ENCODE data around the gene ADGRD1.
"Not testable (repeated sequence)": the region's sequence is repeated elsewhere in the genome, so short reads cannot be mapped to it uniquely, and the experiment has no call there.

Gene ADGRD1

GRCh38 chr12:131063413-131063812 is 109.7 kb downstream of the ADGRD1 start:
- H3K4me3 ChIP-seq (ENCODE audit: low read length), result no peak overlapping the region
- peaks cover 7% of the 10 kb centered on the region for H3K27me3 ChIP-seq (ENCODE audit: insufficient read depth, low read length)
- no peaks in the 10 kb centered on the region for H3K4me1 ChIP-seq (ENCODE audit: insufficient read depth, low read length)
- no peaks in the 10 kb centered on the region for H3K36me3 ChIP-seq (ENCODE audit: insufficient read depth, low read length)
- no peak overlapping the region for H2AFZ ChIP-seq (ENCODE audit: low read depth, low read length)
- no peaks in the 10 kb centered on the region for H3K9me3 ChIP-seq (ENCODE audit: low read length)

DNA sequence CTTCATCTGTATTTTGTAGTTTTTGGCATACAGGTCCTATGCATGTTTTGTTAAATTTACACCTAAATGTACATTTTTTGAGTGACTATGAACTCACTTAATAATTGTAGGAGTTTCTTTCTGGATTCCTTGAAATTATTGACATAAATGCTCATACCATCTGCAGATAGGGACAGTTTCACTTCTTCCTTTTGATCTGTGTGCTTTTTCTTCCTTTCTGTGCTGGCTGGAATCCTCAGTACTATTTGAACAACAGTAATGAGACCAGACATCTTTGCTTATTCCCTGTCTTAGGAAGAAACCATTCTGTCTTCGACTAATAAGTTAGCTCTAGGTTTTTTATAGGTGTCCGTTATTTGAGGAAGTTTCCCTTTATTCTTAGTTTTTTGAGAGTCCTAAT is 110.3 kb downstream of the ADGRD1 start:
- H3K9me3 ChIP-seq (ENCODE audit: low read length), result no peaks in the 10 kb centered on the region
- H2AFZ ChIP-seq (ENCODE audit: low read depth, low read length), result no peak overlapping the region
- no peaks in the 10 kb centered on the region for H3K4me1 ChIP-seq (ENCODE audit: insufficient read depth, low read length)
- no peak overlapping the region for H3K4me3 ChIP-seq (ENCODE audit: low read length)
- no peaks in the 10 kb centered on the region for H3K36me3 ChIP-seq (ENCODE audit: insufficient read depth, low read length)
- peaks cover 7% of the 10 kb centered on the region for H3K27me3 ChIP-seq (ENCODE audit: insufficient read depth, low read length)

DNA sequence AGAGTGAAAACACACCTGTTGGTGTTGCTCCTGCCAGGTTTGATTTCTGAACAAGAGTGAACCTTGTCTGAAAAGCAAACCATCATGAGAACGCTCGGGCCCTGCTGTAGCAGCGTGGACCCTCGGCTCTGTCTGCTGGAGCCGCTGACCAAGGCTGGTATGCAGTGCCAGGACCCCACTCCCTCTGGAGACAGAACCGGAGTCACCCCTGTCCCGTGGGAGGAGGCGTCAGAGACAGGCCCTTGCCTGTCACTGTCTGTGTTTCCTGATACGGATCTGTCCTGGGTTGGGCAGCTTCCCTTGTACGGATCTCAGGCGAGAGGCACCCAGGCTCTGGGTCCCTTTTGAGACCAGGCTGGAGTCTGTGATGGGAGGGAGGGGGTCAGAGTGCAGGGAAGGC is 111.6 kb downstream of the ADGRD1 start:
- Histone ChIP-seq H3K36me3 (ENCODE audit: insufficient read depth, low read length) (no peaks in the 10 kb centered on the region), H3K4me3 (ENCODE audit: low read length) (no peak overlapping the region), H3K9me3 (ENCODE audit: low read length) (no peaks in the 10 kb centered on the region), H2AFZ (ENCODE audit: low read depth, low read length) (no peak overlapping the region), H3K27me3 (ENCODE audit: insufficient read depth, low read length) (peaks cover 7% of the 10 kb centered on the region), H3K4me1 (ENCODE audit: insufficient read depth, low read length) (no peaks in the 10 kb centered on the region)

GRCh38 chr12:131065801-131066200 is 112.1 kb downstream of the ADGRD1 start:
- H3K4me3 ChIP-seq (ENCODE audit: low read length), result no peak overlapping the region
- H3K27me3 ChIP-seq (ENCODE audit: insufficient read depth, low read length), result peaks cover 7% of the 10 kb centered on the region
- no peaks in the 10 kb centered on the region for H3K9me3 ChIP-seq (ENCODE audit: low read length)
- no peak overlapping the region for H2AFZ ChIP-seq (ENCODE audit: low read depth, low read length)
- H3K36me3 ChIP-seq (ENCODE audit: insufficient read depth, low read length), result no peaks in the 10 kb centered on the region
- H3K4me1 ChIP-seq (ENCODE audit: insufficient read depth, low read length), result no peaks in the 10 kb centered on the region

GRCh38 chr12:131066207-131066885 is 112.6 kb downstream of the ADGRD1 start:
- Histone ChIP-seq H2AFZ (ENCODE audit: low read depth, low read length) (no peak overlapping the region), H3K27me3 (ENCODE audit: insufficient read depth, low read length) (peaks cover 7% of the 10 kb centered on the region), H3K9me3 (ENCODE audit: low read length) (peaks cover 2% of the 10 kb centered on the region), H3K4me1 (ENCODE audit: insufficient read depth, low read length) (no peaks in the 10 kb centered on the region), H3K4me3 (ENCODE audit: low read length) (no peak overlapping the region), H3K36me3 (ENCODE audit: insufficient read depth, low read length) (no peaks in the 10 kb centered on the region)

DNA sequence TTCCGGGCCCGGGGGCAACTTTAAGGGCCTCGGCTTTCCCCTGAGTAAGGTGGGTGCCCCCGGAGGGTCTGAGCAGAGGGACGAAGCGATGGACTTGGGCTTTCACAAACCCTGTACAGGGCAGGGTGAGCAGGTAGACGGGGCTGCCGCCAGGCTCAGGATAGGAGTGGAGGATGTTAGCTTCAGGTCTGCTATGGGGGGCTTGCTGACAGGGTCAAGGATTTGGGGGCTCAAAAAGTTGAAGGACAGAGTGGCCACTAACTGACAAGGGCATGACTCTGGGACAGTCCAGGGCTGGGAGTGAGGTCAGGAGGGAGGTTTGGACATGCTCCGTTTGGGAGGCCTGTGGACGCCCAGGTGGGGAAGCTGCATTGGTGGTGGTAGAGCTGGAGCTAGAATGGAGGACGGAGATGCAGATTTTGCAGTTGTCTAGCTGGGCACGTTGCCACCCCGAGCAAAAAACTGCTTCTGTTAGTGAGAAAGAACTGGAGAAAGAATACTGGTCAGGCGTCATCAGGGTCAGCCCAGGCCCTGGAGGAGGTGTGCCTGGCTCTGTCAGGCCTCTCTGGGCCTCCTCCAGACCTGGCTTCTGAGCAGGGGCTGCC is 113.3 kb downstream of the ADGRD1 start:
- no peaks in the 10 kb centered on the region for H3K4me1 ChIP-seq (ENCODE audit: insufficient read depth, low read length)
- no peaks in the 10 kb centered on the region for H3K36me3 ChIP-seq (ENCODE audit: insufficient read depth, low read length)
- peaks cover 7% of the 10 kb centered on the region for H3K27me3 ChIP-seq (ENCODE audit: insufficient read depth, low read length)
- peaks cover 3% of the 10 kb centered on the region for H3K9me3 ChIP-seq (ENCODE audit: low read length)
- H2AFZ ChIP-seq (ENCODE audit: low read depth, low read length), result no peak overlapping the region
- no peak overlapping the region for H3K4me3 ChIP-seq (ENCODE audit: low read length)

DNA sequence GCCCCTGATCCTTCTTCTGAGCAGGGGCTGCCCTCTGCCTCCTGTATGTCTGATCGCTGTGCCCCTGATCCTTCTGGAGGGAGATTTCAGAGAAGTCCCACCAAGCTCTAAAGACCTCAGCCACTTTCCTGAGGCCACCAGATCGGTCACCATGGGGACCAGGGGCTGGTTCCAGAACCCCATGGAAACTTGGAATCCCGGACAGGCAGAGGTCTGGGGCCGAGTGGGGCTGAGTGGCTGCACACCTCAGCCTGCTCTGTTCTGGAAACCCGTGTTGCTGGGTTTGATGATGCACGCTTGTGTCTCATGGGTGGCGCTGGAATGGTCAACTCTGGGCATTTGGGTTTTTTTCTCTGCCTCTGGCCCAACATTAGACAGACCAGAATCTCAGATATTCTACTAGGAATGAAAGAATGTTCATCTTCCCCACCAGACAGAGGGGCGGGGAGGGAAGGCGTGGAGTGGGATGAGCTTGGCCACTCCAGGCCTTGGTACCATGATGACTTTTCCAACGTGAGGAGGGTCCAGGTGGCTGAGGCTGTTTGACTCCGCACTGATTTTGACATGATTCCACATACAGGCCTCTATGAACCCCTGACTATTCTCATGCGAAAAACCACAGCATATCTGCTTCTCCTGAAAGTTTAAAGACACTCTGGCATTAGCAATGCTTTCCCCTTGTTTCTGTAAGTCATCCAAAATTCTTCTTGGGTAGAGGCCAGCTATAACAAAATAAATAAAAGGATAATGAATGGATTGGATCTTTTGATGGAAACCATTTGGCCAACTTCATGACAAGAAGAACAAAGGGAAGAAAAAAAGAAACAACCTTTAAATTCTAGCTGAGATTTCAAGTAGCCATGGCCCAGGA is 114.5 kb downstream of the ADGRD1 start:
- H2AFZ ChIP-seq (ENCODE audit: low read depth, low read length), result no peak overlapping the region
- H3K27me3 ChIP-seq (ENCODE audit: insufficient read depth, low read length), result peaks cover 7% of the 10 kb centered on the region
- no peaks in the 10 kb centered on the region for H3K36me3 ChIP-seq (ENCODE audit: insufficient read depth, low read length)
- H3K4me1 ChIP-seq (ENCODE audit: insufficient read depth, low read length), result no peaks in the 10 kb centered on the region
- peaks cover 3% of the 10 kb centered on the region for H3K9me3 ChIP-seq (ENCODE audit: low read length)
- no peak overlapping the region for H3K4me3 ChIP-seq (ENCODE audit: low read length)

DNA sequence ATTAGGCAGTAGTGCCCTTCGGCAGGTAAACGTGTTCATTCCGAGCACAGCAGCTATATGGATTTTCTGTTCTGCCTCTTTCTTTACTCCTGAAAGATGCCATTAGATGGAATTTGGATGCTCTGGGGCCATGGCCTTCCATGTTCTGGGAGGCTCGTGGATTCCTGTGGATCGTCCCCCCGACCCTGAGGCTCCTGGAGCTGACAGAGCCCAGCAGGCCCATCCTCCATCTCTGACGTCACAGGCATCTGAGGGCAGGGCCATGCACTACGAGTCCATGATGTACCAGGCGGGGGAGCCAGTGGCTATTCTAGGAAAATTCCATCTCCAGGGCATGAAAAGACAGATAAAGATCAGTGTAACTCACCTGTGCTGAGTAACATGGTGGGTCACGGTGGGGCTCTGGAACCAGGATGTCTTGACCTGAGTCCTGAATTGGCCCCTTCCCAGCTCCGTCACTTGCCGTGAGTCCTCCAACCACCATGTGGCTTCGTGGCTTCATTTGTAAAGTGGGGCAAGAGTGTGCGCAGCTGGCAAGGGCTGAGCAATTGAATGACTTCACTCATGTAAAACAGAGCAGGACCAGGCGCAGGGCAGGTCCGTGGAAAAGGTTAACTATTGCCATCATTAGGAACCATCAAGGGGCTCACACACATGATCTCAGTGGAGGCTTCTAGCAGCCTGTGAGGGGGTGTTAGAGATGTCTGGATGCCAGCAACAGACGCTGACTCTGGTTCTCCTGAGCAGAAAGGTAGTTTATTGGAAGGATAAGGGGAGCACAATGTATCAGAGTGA is 115.4 kb downstream of the ADGRD1 start:
- not testable (repeated sequence) for H3K36me3 ChIP-seq (ENCODE audit: insufficient read depth, low read length); H2AFZ ChIP-seq (ENCODE audit: low read depth, low read length); H3K4me3 ChIP-seq (ENCODE audit: low read length); H3K27me3 ChIP-seq (ENCODE audit: insufficient read depth, low read length); H3K4me1 ChIP-seq (ENCODE audit: insufficient read depth, low read length); H3K9me3 ChIP-seq (ENCODE audit: low read length)

DNA sequence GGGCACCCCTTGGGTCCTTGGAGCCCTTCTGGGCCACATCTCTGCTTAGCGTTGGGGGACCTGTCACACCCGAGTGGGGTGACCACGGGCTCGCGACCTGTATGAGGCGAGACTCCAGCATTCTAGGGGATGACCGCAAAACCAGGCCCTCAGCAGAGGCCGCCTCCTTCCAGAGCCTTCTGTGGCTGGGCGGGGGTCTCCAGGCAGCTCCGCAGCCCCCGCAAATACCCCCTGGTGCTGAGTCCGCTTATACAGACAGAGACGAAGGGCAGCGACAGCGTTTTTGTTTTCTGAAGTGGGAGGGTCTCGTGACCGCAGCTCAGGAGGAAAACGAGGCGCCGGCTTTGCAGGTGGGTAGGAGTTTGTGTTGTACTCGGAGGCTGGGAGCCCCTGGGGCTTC is 116.4 kb downstream of the ADGRD1 start:
- H3K4me1 ChIP-seq (ENCODE audit: insufficient read depth, low read length); H2AFZ ChIP-seq (ENCODE audit: low read depth, low read length): not testable (repeated sequence)

GRCh38 chr12:131070668-131071067 is 117.0 kb downstream of the ADGRD1 start:
- H3K9me3 ChIP-seq (ENCODE audit: low read length); H2AFZ ChIP-seq (ENCODE audit: low read depth, low read length); H3K4me3 ChIP-seq (ENCODE audit: low read length); H3K4me1 ChIP-seq (ENCODE audit: insufficient read depth, low read length); H3K27me3 ChIP-seq (ENCODE audit: insufficient read depth, low read length); H3K36me3 ChIP-seq (ENCODE audit: insufficient read depth, low read length): not testable (repeated sequence)

More for the DNA sequence above, 116.4 kb downstream of the ADGRD1 start:
- H3K36me3 ChIP-seq (ENCODE audit: insufficient read depth, low read length); H3K9me3 ChIP-seq (ENCODE audit: low read length); H3K27me3 ChIP-seq (ENCODE audit: insufficient read depth, low read length); H3K4me3 ChIP-seq (ENCODE audit: low read length): not testable (repeated sequence)

GRCh38 chr12:131071234-131071820 is 117.6 kb downstream of the ADGRD1 start:
- not testable (repeated sequence) for H3K4me1 ChIP-seq (ENCODE audit: insufficient read depth, low read length); H2AFZ ChIP-seq (ENCODE audit: low read depth, low read length); H3K27me3 ChIP-seq (ENCODE audit: insufficient read depth, low read length); H3K36me3 ChIP-seq (ENCODE audit: insufficient read depth, low read length); H3K9me3 ChIP-seq (ENCODE audit: low read length); H3K4me3 ChIP-seq (ENCODE audit: low read length)

GRCh38 chr12:131071950-131072349 is 118.2 kb downstream of the ADGRD1 start:
- H3K9me3 ChIP-seq (ENCODE audit: low read length), result not testable (repeated sequence)

More at GRCh38 chr12:131071950-131072349, 118.2 kb downstream of the ADGRD1 start:
- H3K36me3 ChIP-seq (ENCODE audit: insufficient read depth, low read length); H3K27me3 ChIP-seq (ENCODE audit: insufficient read depth, low read length); H3K4me3 ChIP-seq (ENCODE audit: low read length); H3K4me1 ChIP-seq (ENCODE audit: insufficient read depth, low read length); H2AFZ ChIP-seq (ENCODE audit: low read depth, low read length): not testable (repeated sequence)
